IMR-90 (cell line): ENCODE results near the gene TMEM245. TPM values are rescaled to one million over a fixed set of nuclear protein-coding genes. Genes with fewer than 3 reads are reported as not detected.
A peak's percentile ranks its signal among the peaks of the same experiment; 100 is the strongest.

Source experiments
- ATAC-seq: fragments of 200-7000 bp; cut with Tn5 transposase; 2 replicates; pipeline ENCODE4 v1.9.1; 2020; ENCODE audit warnings: low read depth, mild to moderate bottlenecking, moderate library complexity
- BruUV-seq: library from RNA; stranded (reverse); fragments of 400-500 nt; replicated peaks from 2 replicates; lab custom pipeline; 2021; lab: Mats Ljungman, UMichigan
- CTCF ChIA-PET: fragments of 300-600 bp; formaldehyde crosslinking; extraction: SDS; loops from one replicate; lab custom pipeline; 2021; ENCODE audit warnings: antibody characterized with exemption; lab: Yijun Ruan, JAX
- POLR2A ChIA-PET: fragments of 300-600 bp; sonication (Branson Sonifier 250); formaldehyde crosslinking; loops from one replicate; lab custom pipeline; 2022; ENCODE audit warnings: antibody characterized with exemption; ENCODE audit not compliant: unreplicated experiment; lab: Charles Lee
- DNase-seq: peaks from one replicate; pipeline ENCODE4 v3.0.0; 2013
- H2AFZ ChIP-seq: replicated peaks from 2 replicates; pipeline ENCODE3; 2013; ENCODE audit warnings: low read length, mild to moderate bottlenecking; ENCODE audit not compliant: poor library complexity
- H2AK5ac ChIP-seq: 2 replicates; pipeline ENCODE4 v1.6.1; 2013; ENCODE audit warnings: low read depth, low read length, inconsistent platforms
- H2AK9ac ChIP-seq: replicated peaks from 2 replicates; pipeline ENCODE3; 2013; ENCODE audit warnings: mild to moderate bottlenecking, low read depth, low read length, moderate library complexity; ENCODE audit not compliant: poor library complexity
- H2BK120ac ChIP-seq: 2 replicates; pipeline ENCODE4 v1.6.1; 2013; ENCODE audit warnings: low read depth, low read length, inconsistent platforms
- H2BK15ac ChIP-seq: 3 replicates; pipeline ENCODE4 v1.6.1; 2013; ENCODE audit warnings: low read depth, low read length, inconsistent platforms
- H2BK20ac ChIP-seq: 2 replicates; pipeline ENCODE4 v1.6.1; 2013; ENCODE audit warnings: low read depth, mild to moderate bottlenecking, inconsistent platforms, low read length, moderate library complexity
- H2BK5ac ChIP-seq: 2 replicates; pipeline ENCODE4 v1.6.1; 2013; ENCODE audit warnings: mild to moderate bottlenecking, low read depth, low read length, inconsistent platforms; ENCODE audit not compliant: poor library complexity, severe bottlenecking
- H3K14ac ChIP-seq: replicated peaks from 2 replicates; pipeline ENCODE4 v1.6.1; 2013; ENCODE audit warnings: low read depth, low read length, inconsistent platforms
- H3K18ac ChIP-seq: 2 replicates; pipeline ENCODE4 v1.6.1; 2013; ENCODE audit warnings: low read depth, low read length, control low read depth
- H3K23ac ChIP-seq: 2 replicates; pipeline ENCODE4 v1.6.1; 2013; ENCODE audit warnings: low read depth, low read length, inconsistent platforms
- H3K27ac ChIP-seq: 2 replicates; pipeline ENCODE4 v1.5.1; 2013; ENCODE audit warnings: mild to moderate bottlenecking, control low read depth, low read length; ENCODE audit not compliant: insufficient read depth
- H3K27me3 ChIP-seq: 2 replicates; pipeline ENCODE4 v1.6.1; 2013; ENCODE audit warnings: low read length; ENCODE audit not compliant: control insufficient read depth, insufficient read depth
- H3K36me3 ChIP-seq: 2 replicates; pipeline ENCODE4 v1.6.1; 2013; ENCODE audit warnings: low read length, mixed read lengths; ENCODE audit not compliant: control insufficient read depth, insufficient read depth
- H3K4ac ChIP-seq: 2 replicates; pipeline ENCODE4 v1.6.1; 2013; ENCODE audit warnings: low read depth, low read length, inconsistent platforms
- H3K4me1 ChIP-seq: 2 replicates; pipeline ENCODE4 v1.6.1; 2013; ENCODE audit warnings: low read length, mixed read lengths; ENCODE audit not compliant: control insufficient read depth, insufficient read depth
- H3K4me2 ChIP-seq: 2 replicates; pipeline ENCODE4 v1.6.1; 2013; ENCODE audit warnings: low read depth, mild to moderate bottlenecking, control low read depth, low read length, moderate library complexity
- H3K4me3 ChIP-seq: 2 replicates; pipeline ENCODE4 v1.5.1; 2013; ENCODE audit warnings: low read depth, mild to moderate bottlenecking, control low read depth, low read length, moderate library complexity; ENCODE audit not compliant: insufficient read depth
- H3K56ac ChIP-seq: 2 replicates; pipeline ENCODE4 v1.6.1; 2013; ENCODE audit warnings: low read length, inconsistent platforms; ENCODE audit not compliant: insufficient read depth; ENCODE audit errors: extremely low read depth
- H3K79me1 ChIP-seq, 2 experiments: 2 replicates each; pipeline ENCODE4 v1.6.1; 2013; ENCODE audit warnings: low read length in 2 of 2, inconsistent platforms in 1 of 2, low read depth in 1 of 2
- H3K9ac ChIP-seq: 2 replicates; pipeline ENCODE4 v1.6.1; 2013; ENCODE audit warnings: low read depth, low read length, control low read depth
- H3K9me1 ChIP-seq: 2 replicates; pipeline ENCODE4 v1.6.1; 2013; ENCODE audit warnings: low read length, inconsistent platforms; ENCODE audit not compliant: insufficient read depth
- H3K9me3 ChIP-seq: 2 replicates; pipeline ENCODE4 v1.6.1; 2013; ENCODE audit warnings: low read length; ENCODE audit not compliant: control insufficient read depth, insufficient read depth
- H4K20me1 ChIP-seq: 2 replicates; pipeline ENCODE4 v1.6.1; 2013; ENCODE audit warnings: low read length, inconsistent platforms; ENCODE audit not compliant: insufficient read depth
- H4K5ac ChIP-seq: 2 replicates; pipeline ENCODE4 v1.6.1; 2013; ENCODE audit warnings: mild to moderate bottlenecking, low read depth, low read length, control low read depth
- H4K8ac ChIP-seq, 2 experiments: 2 replicates each; pipeline ENCODE4 v1.6.1; 2013; ENCODE audit warnings: low read depth in 2 of 2, low read length in 2 of 2, control low read depth in 1 of 2, inconsistent platforms in 1 of 2
- H4K91ac ChIP-seq: 2 replicates; pipeline ENCODE4 v1.6.1; 2013; ENCODE audit warnings: low read depth, low read length, inconsistent platforms; ENCODE audit not compliant: insufficient read depth
- FOS ChIP-seq: fragments of 150-350 bp; IDR thresholded peaks from 2 replicates; pipeline ENCODE4 v1.6.1; 2016; ENCODE audit warnings: low read depth, low read length
- MXI1 ChIP-seq: IDR thresholded peaks from 2 replicates; pipeline ENCODE4 v1.6.1; 2012; ENCODE audit warnings: low read depth, mild to moderate bottlenecking, low read length, moderate library complexity, borderline replicate concordance
- WGBS, 2 experiments: methylation state at CpG; one replicate each; pipeline versions ENCODE4 v1.1.5 to v1.1.7; 2013; ENCODE audit warnings: missing lambda C conversion rate in 2 of 2; ENCODE audit not compliant: insufficient read length in 1 of 2; ENCODE audit errors: extremely low coverage in 2 of 2; 5-methylcytosine and 5-hydroxymethylcytosine counted together
- dilution Hi-C: fragments of 300-500 bp; cut with HindIII; formaldehyde crosslinking; loops from one replicate; pipeline ENCODE4 v1.14.3; 2018; ENCODE audit warnings: low sequenced_read_pairs; ENCODE audit not compliant: unreplicated experiment
- in situ Hi-C: fragments of 300-500 bp; cut with MboI; formaldehyde crosslinking; loops from 3 replicates; pipeline ENCODE4 v1.14.3; 2019; ENCODE audit warnings: low sequenced_read_pairs, inconsistent platforms, mixed read lengths
- intact Hi-C: fragments of 100-400 bp; cut with micrococcal nuclease; formaldehyde crosslinking; loops from 2 replicates; pipeline ENCODE4 v1.10.0; 2022
- polyA plus RNA-seq, 3 experiments: library from polyadenylated mRNA; depleted of rRNA; stranded (reverse); fragments of >200 nt; gene quantifications; 2 replicates each; pipeline ENCODE4 v1.2.3, GENCODE V29; 2012; ENCODE audit warnings: low replicate concordance in 1 of 3
- total RNA-seq: library from RNA; depleted of rRNA; stranded (reverse); fragments of >200 nt; gene quantifications from 2 replicates; pipeline ENCODE4 v1.2.3, GENCODE V29; 2012

The TMEM245 gene
- total and polyA plus RNA-seq, 2 of the 4 experiments (the other 2 are of a cell fraction): 24.8 to 57.9 TPM

GRCh38 chr9:109120204-109120789 is 550 bp upstream of the TMEM245 start:
- intact Hi-C loops (no loop called here), dilution Hi-C loops (no loop called here), in situ Hi-C loops (no loop called here)
- Histone ChIP-seq H3K9me1 (peaks cover 5% of the 10 kb centered on the region; the same call in 1 of the 2 replicates), H3K27me3 (no peaks in the 10 kb centered on the region; the same call in 1 of the 2 replicates), H2BK20ac (no peak overlapping the region), H2BK120ac (peak overlapping the region; percentile 46; the same call in 1 of the 2 replicates), H3K79me1 (peaks cover 4 to 31% of the 10 kb centered on the region in 2 experiments; a peak in 2 of 4 replicates), H3K27ac (no peak overlapping the region; the same call in 1 of the 2 replicates), H2AFZ (peak overlapping the region; percentile 93), H3K9me3 (no peaks in the 10 kb centered on the region), H4K5ac (no peak overlapping the region), H2BK15ac (no peak overlapping the region), H3K4me1 (peaks cover 3% of the 10 kb centered on the region; the same call in 1 of the 2 replicates), H3K56ac (no peak overlapping the region), H3K18ac (no peak overlapping the region), H3K4me3 (no peak overlapping the region), H4K91ac (no peak overlapping the region), H2AK9ac (no peak overlapping the region), H3K4ac (peak overlapping the region; percentile 53; the same call in 1 of the 2 replicates), H3K9ac (no peak overlapping the region; the same call in 1 of the 2 replicates), H3K36me3 (no peaks in the 10 kb centered on the region), H3K23ac (0 out of 2 replicates have a peak overlapping the region, but pooled peaks have one; percentile 8), H4K20me1 (peaks cover 29% of the 10 kb centered on the region), H4K8ac (peak overlapping the region; percentile 66 to 97; a peak in 3 of 4 replicates), H3K14ac (0 out of 2 replicates have a peak overlapping the region, but pooled peaks have one; percentile 61), H2BK5ac (no peak overlapping the region), H3K4me2 (no peak overlapping the region), H2AK5ac (no peak overlapping the region)
- no TSS peak for BruUV-seq
- DNase-seq: no peak
- 0 out of 2 replicates have a peak, but pooled peaks have one; percentile 14 for TF ChIP-seq MXI1
- no peak for TF ChIP-seq FOS
- no peak for ATAC-seq
- WGBS, 2 experiments: 67% methylated on average over 3 of the region's 13 CpGs; no CpG with 5 or more reads in 1 of the 2 experiments
- ChIA-PET CTCF (interaction anchor here (0.6 kb wide), 1 partner anchor 634 kb away, joined by 3 read pairs; no protein-coding TSS in a partner anchor), POLR2A (interaction anchor here (0.6 kb wide), 2 partner anchors 9 to 13 kb away, joined by 3 to 11 read pairs; no protein-coding TSS in a partner anchor)
